Endothelial cell of umbilical vein (primary cell): ENCODE results near the gene PCDHA7. TPM values are rescaled to one million over a fixed set of nuclear protein-coding genes. Genes with fewer than 3 reads are reported as not detected.

Experiments used
- BruUV-seq: library from RNA; stranded (reverse); fragments of 400-500 nt; replicated peaks from 2 replicates; lab custom pipeline; 2021; lab: Mats Ljungman, UMichigan
- CTCF ChIA-PET: fragments of 300-600, 350-600 bp; sonication (Branson Sonifier 250); formaldehyde crosslinking; loops from one replicate; lab custom pipeline; 2021; ENCODE audit warnings: antibody characterized with exemption, inconsistent platforms; lab: Charles Lee
- POLR2A ChIA-PET: fragments of 300-600, 350-600 bp; sonication (Branson Sonifier 250); formaldehyde crosslinking; loops from one replicate; lab custom pipeline; 2021; ENCODE audit warnings: antibody characterized with exemption, inconsistent platforms; lab: Charles Lee
- DNase-seq: peaks from one replicate; pipeline ENCODE4 v3.0.0-alpha.2; 2011; ENCODE audit warnings: low read depth, low spot score
- FAIRE-seq: peaks from 2 replicates; lab custom pipeline; 2011; peaks lifted over from hg19 to GRCh38; lab: Jason Lieb, UNC
- H2AFZ ChIP-seq: 2 replicates; pipeline ENCODE4 v1.6.0; 2012; ENCODE audit warnings: low read depth, low read length, control low read depth, inconsistent platforms
- H3K27ac ChIP-seq: 2 replicates; pipeline ENCODE4 v1.5.1; 2011; ENCODE audit warnings: low read depth, mild to moderate bottlenecking, control low read depth, low read length, moderate library complexity; ENCODE audit not compliant: insufficient read depth
- H3K27me3 ChIP-seq, 2 experiments: 2 replicates each; pipeline versions ENCODE4 v1.6.0 to v1.6.1; 2011; ENCODE audit warnings: low read length in 2 of 2, mixed read lengths in 1 of 2; ENCODE audit not compliant: control insufficient read depth in 2 of 2, insufficient read depth in 2 of 2
- H3K36me3 ChIP-seq, 2 experiments: 2 replicates in 1 of 2; 3 replicates in 1 of 2; pipeline ENCODE4 v1.5.1; 2011; ENCODE audit warnings: low read length in 2 of 2, mild to moderate bottlenecking in 1 of 2, moderate library complexity in 1 of 2; ENCODE audit not compliant: control insufficient read depth in 2 of 2, insufficient read depth in 2 of 2; ENCODE audit errors: extremely low read depth in 1 of 2
- H3K4me1 ChIP-seq: 3 replicates; pipeline ENCODE4 v1.5.1; 2011; ENCODE audit warnings: mild to moderate bottlenecking, low read length; ENCODE audit not compliant: control insufficient read depth, insufficient read depth; ENCODE audit errors: extremely low read depth
- H3K4me2 ChIP-seq: 2 replicates; pipeline ENCODE4 v1.6.1; 2011; ENCODE audit warnings: low read length, control low read depth, mixed read lengths; ENCODE audit not compliant: insufficient read depth
- H3K4me3 ChIP-seq, 3 experiments: fragments of 200-600 bp in 1 of 3; sonication (generic), shearing (Covaris generic) in 1 of 3; replicated peaks in 1 of 3; 2 replicates each; pipeline ENCODE4 v1.5.1; 2011 to 2016; ENCODE audit warnings: control low read depth in 3 of 3, low read length in 3 of 3, mild to moderate bottlenecking in 2 of 3, inconsistent platforms in 1 of 3, low read depth in 1 of 3, moderate library complexity in 1 of 3; ENCODE audit not compliant: insufficient read depth in 1 of 3
- H3K79me2 ChIP-seq: 2 replicates; pipeline ENCODE4 v1.6.0; 2012; ENCODE audit warnings: low read length, inconsistent platforms; ENCODE audit not compliant: control insufficient read depth, insufficient read depth
- H3K9ac ChIP-seq: replicated peaks from 2 replicates; pipeline ENCODE3; 2011; ENCODE audit warnings: low read length, control low read depth; ENCODE audit not compliant: insufficient read depth; ENCODE audit errors: extremely low read depth
- H3K9me1 ChIP-seq: replicated peaks from 3 replicates; pipeline ENCODE4 v1.6.0; 2011; ENCODE audit warnings: mild to moderate bottlenecking, low read length; ENCODE audit not compliant: control insufficient read depth, insufficient read depth; ENCODE audit errors: extremely low read depth
- H3K9me3 ChIP-seq: replicated peaks from 2 replicates; pipeline ENCODE4 v1.5.1; 2012; ENCODE audit warnings: low read length, inconsistent platforms; ENCODE audit not compliant: control insufficient read depth, insufficient read depth
- H4K20me1 ChIP-seq: replicated peaks from 2 replicates; pipeline ENCODE3; 2011; ENCODE audit warnings: mild to moderate bottlenecking, low read length; ENCODE audit not compliant: control insufficient read depth, insufficient read depth; ENCODE audit errors: extremely low read depth
- EZH2 ChIP-seq: IDR thresholded peaks from 2 replicates; pipeline ENCODE4 v1.6.1; 2012; ENCODE audit warnings: borderline replicate concordance, low read depth, mild to moderate bottlenecking, moderate library complexity, low read length, inconsistent platforms; ENCODE audit not compliant: severe bottlenecking
- FOS ChIP-seq: IDR thresholded peaks from 2 replicates; pipeline ENCODE4 v1.6.1; 2011; ENCODE audit warnings: mild to moderate bottlenecking, low read length, moderate library complexity, borderline replicate concordance; ENCODE audit not compliant: insufficient read depth
- GATA2 ChIP-seq: IDR thresholded peaks from 2 replicates; pipeline ENCODE4 v1.7.0; 2011; ENCODE audit warnings: low read depth, mild to moderate bottlenecking, moderate library complexity, mixed read lengths, low read length; ENCODE audit not compliant: insufficient read length, insufficient read depth
- JUN ChIP-seq: IDR thresholded peaks from 2 replicates; pipeline ENCODE4 v1.6.1; 2011; ENCODE audit warnings: borderline replicate concordance, low read depth; ENCODE audit not compliant: insufficient read length, insufficient read depth
- MYC ChIP-seq: IDR thresholded peaks from one replicate; pipeline ENCODE4 v1.6.1; 2011; ENCODE audit warnings: mild to moderate bottlenecking, low read depth, low read length
- POLR2A ChIP-seq: IDR thresholded peaks from 2 replicates; pipeline ENCODE4 v1.6.1; 2012; ENCODE audit warnings: low read depth, mild to moderate bottlenecking, control low read depth, low read length
- POLR2AphosphoS5 ChIP-seq: IDR thresholded peaks from 2 replicates; pipeline ENCODE4 v1.6.1; 2012; ENCODE audit warnings: low read depth, mild to moderate bottlenecking, control low read depth, low read length, moderate library complexity; ENCODE audit not compliant: insufficient read depth
- dilution Hi-C: fragments of 300-500 bp; cut with MboI; formaldehyde crosslinking; loops from one replicate; pipeline ENCODE4 v1.15.0; 2019; ENCODE audit warnings: low sequenced_read_pairs; ENCODE audit not compliant: extremely low pct_ligation_motif_present
- intact Hi-C: fragments of 100-400 bp; cut with micrococcal nuclease; formaldehyde crosslinking; loops from one replicate; pipeline ENCODE4 v1.10.0; 2022
- polyA plus RNA-seq, 4 experiments: library from polyadenylated mRNA; depleted of rRNA in 3 of 4; stranded (reverse) in 3 of 4; unstranded in 1 of 4; fragments of >200 nt; gene quantifications; 2 replicates each; pipeline versions ENCODE4 v1.2.1 to v1.2.3, GENCODE V29; 2011 to 2012; ENCODE audit warnings: missing spikeins in 1 of 4
- total RNA-seq: library from RNA; stranded (reverse); gene quantifications from 2 replicates; pipeline ENCODE4 v1.2.3, GENCODE V29; 2021
- TF ChIP-seq, protein P1 (sequence below): IDR thresholded peaks from 2 replicates; pipeline ENCODE4 v1.6.1; 2011; ENCODE audit not compliant: insufficient read depth, insufficient read length
- TF ChIP-seq, protein P2 (sequence below), 2 donors: IDR thresholded peaks; 1 replicate in 1 of 2; 2 replicates in 1 of 2; pipeline ENCODE4 v1.5.1; 2011; ENCODE audit warnings: low read length in 2 of 2, mild to moderate bottlenecking in 2 of 2, moderate library complexity in 2 of 2, control low read depth in 1 of 2, inconsistent platforms in 1 of 2, low read depth in 1 of 2; ENCODE audit not compliant: insufficient read depth in 1 of 2; ENCODE audit errors: extremely low read depth in 1 of 2

The PCDHA7 gene
- total and polyA plus RNA-seq, 2 donors (not counting 3 experiments of a cell fraction or from before 2014, with no cell fraction given), result 0.07 TPM; not detected in 1

DNA sequence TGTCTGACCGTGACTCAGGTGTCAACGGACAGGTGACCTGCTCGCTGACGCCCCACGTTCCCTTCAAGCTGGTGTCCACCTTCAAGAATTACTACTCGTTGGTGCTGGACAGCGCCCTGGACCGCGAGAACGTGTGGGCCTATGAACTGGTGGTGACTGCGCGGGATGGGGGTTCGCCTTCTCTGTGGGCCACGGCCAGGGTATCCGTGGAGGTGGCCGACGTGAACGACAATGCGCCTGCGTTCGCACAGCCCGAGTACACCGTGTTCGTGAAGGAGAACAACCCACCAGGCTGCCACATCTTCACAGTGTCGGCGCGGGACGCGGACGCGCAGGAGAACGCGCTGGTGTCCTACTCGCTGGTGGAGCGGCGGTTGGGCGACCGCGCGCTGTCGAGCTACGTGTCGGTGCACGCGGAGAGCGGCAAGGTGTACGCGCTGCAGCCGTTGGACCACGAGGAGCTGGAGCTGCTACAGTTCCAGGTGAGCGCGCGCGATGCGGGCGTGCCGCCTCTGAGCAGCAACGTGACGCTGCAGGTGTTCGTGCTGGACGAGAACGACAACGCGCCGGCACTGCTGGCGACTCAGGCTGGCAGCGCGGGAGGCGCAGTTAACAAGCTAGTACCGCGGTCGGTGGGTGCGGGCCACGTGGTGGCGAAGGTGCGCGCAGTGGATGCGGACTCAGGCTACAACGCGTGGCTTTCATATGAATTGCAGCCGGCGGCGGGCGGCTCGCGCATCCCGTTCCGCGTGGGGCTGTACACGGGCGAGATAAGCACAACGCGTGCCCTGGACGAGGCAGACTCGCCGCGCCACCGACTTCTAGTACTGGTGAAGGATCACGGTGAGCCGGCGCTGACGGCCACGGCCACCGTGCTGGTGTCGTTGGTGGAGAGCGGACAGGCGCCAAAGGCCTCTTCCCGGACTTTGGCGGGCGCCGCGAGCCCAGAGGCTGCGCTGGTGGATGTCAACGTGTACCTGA, 36.4 kb downstream of the PCDHA7 start:
- no peaks in the 10 kb centered on the region for H3K9me1 ChIP-seq
- no peak for DNase-seq
- no peak overlapping the region for H3K4me3 ChIP-seq
- no peaks in the 10 kb centered on the region for H3K79me2 ChIP-seq
- H2AFZ ChIP-seq, result no peak overlapping the region
- H3K4me1 ChIP-seq, result no peaks in the 10 kb centered on the region
- no peak overlapping the region for H3K9ac ChIP-seq
- no TSS peak for BruUV-seq
- FAIRE-seq, result no peak
- no peaks in the 10 kb centered on the region for H3K27me3 ChIP-seq
- intact Hi-C loops (no loop called here), dilution Hi-C loops (no loop called here)
- TF ChIP-seq MYC, result no peak
- no peak for TF ChIP-seq EZH2
- no peak for TF ChIP-seq FOS
- TF ChIP-seq GATA2, result no peak
- TF ChIP-seq JUN, result no peak
- TF ChIP-seq, protein P1, sequence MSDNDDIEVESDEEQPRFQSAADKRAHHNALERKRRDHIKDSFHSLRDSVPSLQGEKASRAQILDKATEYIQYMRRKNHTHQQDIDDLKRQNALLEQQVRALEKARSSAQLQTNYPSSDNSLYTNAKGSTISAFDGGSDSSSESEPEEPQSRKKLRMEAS, result no peak
- TF ChIP-seq POLR2AphosphoS5, result no peak
- TF ChIP-seq POLR2A, result no peak
- TF ChIP-seq, protein P2, sequence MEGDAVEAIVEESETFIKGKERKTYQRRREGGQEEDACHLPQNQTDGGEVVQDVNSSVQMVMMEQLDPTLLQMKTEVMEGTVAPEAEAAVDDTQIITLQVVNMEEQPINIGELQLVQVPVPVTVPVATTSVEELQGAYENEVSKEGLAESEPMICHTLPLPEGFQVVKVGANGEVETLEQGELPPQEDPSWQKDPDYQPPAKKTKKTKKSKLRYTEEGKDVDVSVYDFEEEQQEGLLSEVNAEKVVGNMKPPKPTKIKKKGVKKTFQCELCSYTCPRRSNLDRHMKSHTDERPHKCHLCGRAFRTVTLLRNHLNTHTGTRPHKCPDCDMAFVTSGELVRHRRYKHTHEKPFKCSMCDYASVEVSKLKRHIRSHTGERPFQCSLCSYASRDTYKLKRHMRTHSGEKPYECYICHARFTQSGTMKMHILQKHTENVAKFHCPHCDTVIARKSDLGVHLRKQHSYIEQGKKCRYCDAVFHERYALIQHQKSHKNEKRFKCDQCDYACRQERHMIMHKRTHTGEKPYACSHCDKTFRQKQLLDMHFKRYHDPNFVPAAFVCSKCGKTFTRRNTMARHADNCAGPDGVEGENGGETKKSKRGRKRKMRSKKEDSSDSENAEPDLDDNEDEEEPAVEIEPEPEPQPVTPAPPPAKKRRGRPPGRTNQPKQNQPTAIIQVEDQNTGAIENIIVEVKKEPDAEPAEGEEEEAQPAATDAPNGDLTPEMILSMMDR (IDR thresholded peaks at IDR 0.05; ENCODE audit: extremely low read depth in 1 of 2, insufficient read depth in 1 of 2, low read depth in 1 of 2, low read length in 2 of 2), result no peak
- H3K36me3 ChIP-seq, result no peaks in the 10 kb centered on the region
- POLR2A ChIA-PET, result no interaction called here
- no peaks in the 10 kb centered on the region for H4K20me1 ChIP-seq
- H3K4me2 ChIP-seq, result no peak overlapping the region
- no peaks in the 10 kb centered on the region for H3K9me3 ChIP-seq
- no peak overlapping the region for H3K27ac ChIP-seq
- CTCF ChIA-PET, result no interaction called here
